AG04449 (cell line): ENCODE measurements around the gene OSBP2.
A peak's percentile ranks its signal among the peaks of the same experiment; 100 is the strongest.
"Not testable (repeated sequence)": the region's sequence is repeated elsewhere in the genome, so short reads cannot be mapped to it uniquely, and the experiment has no call there.

ENCODE experiments used
- CTCF ChIA-PET: fragments of 350-600 bp; formaldehyde crosslinking; extraction: SDS; loops from one replicate; lab custom pipeline; 2021; ENCODE audit warnings: antibody characterized with exemption; lab: Yijun Ruan, JAX
- POLR2A ChIA-PET: fragments of 400-600, 350-600 bp; formaldehyde crosslinking; extraction: SDS; loops from one replicate; lab custom pipeline; 2020; ENCODE audit warnings: antibody characterized with exemption, inconsistent platforms; lab: Yijun Ruan, JAX
- DNase-seq: peaks from one replicate; pipeline ENCODE4 v3.0.0-alpha.2; 2010; ENCODE audit warnings: low read depth, low spot score
- H3K4me3 ChIP-seq: 2 replicates; pipeline ENCODE4 v1.5.1; 2011; ENCODE audit warnings: low read depth, mild to moderate bottlenecking, control low read depth, low read length
- TF ChIP-seq, protein P1 (sequence below): IDR thresholded peaks from one replicate; pipeline ENCODE4 v1.5.1; 2011; ENCODE audit warnings: mild to moderate bottlenecking, moderate library complexity, low read length, control low read depth, inconsistent platforms; ENCODE audit not compliant: insufficient read depth; ENCODE audit errors: missing control alignments

Gene OSBP2

DNA sequence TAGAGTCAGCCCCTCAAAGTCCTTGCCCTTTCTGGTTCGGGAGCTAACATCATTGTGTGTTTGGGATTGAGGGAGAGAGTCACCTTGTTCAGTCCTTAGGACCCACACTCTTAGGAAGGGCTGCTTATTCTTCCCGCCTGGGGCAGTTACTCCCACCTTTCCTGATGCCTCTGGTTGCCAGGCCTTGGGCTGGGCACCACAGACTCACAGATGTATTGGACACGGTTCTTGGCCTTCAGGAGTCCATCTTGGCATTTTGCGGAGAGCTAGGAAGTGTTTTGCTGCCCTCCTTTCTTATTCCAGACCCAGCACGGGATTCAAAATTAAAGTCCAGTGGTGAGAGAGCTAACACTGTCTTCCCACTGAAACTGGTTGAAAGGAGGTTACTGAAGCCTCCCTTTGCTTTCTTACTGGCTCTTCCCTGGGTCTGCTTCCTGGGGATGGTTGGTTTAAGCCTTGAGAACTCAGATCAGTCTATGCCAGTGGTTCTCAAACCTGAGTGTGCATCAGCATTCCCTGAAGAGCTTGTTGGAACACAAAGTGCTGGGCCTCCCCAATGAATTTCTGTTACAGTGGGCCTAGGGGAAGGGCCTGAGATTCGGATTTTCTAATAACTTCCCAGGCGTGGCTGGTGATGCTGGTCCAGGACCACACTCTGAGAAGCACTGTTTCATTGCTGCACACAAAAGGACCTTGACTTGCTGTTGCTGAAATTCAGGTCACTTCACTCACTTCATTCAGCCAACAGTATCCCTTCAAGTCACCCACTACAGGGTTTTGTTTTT lies 1.4 kb downstream of the OSBP2 start:
- H3K4me3 ChIP-seq = no peak overlapping the region
- POLR2A ChIA-PET = no interaction called here

DNA sequence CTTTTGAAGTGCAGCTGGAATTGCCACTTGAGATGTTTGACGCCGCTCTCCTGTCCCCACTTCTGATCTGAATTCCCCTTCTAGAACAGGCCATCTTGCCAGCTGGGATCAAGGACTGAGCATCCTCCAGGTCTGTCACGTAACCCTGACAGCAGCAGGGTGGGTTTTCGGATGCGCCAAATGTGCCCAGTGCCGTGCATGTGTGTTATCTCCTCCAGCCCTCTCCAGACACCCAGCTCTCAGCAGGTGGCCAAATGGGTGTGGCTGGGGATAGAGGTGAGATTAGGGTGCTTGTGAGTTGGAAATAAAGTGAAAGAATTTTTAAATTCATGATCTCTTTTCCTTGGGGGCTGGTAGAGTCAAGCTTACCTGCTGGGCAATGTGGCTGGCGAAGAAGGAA lies 3.3 kb downstream of the OSBP2 start:
- TF ChIP-seq, protein P1, sequence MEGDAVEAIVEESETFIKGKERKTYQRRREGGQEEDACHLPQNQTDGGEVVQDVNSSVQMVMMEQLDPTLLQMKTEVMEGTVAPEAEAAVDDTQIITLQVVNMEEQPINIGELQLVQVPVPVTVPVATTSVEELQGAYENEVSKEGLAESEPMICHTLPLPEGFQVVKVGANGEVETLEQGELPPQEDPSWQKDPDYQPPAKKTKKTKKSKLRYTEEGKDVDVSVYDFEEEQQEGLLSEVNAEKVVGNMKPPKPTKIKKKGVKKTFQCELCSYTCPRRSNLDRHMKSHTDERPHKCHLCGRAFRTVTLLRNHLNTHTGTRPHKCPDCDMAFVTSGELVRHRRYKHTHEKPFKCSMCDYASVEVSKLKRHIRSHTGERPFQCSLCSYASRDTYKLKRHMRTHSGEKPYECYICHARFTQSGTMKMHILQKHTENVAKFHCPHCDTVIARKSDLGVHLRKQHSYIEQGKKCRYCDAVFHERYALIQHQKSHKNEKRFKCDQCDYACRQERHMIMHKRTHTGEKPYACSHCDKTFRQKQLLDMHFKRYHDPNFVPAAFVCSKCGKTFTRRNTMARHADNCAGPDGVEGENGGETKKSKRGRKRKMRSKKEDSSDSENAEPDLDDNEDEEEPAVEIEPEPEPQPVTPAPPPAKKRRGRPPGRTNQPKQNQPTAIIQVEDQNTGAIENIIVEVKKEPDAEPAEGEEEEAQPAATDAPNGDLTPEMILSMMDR = no peak
- ChIA-PET POLR2A (no interaction called here), CTCF (no interaction called here)
- no peak for DNase-seq
- no peak overlapping the region for H3K4me3 ChIP-seq

More for the DNA sequence above, 1.4 kb downstream of the OSBP2 start:
- CTCF ChIA-PET = interaction anchor here (1.4 kb wide), 1 partner anchor 62 kb away, joined by 4 read pairs; no protein-coding TSS in a partner anchor
- DNase-seq = no peak
- TF ChIP-seq, protein P1 = no peak

DNA sequence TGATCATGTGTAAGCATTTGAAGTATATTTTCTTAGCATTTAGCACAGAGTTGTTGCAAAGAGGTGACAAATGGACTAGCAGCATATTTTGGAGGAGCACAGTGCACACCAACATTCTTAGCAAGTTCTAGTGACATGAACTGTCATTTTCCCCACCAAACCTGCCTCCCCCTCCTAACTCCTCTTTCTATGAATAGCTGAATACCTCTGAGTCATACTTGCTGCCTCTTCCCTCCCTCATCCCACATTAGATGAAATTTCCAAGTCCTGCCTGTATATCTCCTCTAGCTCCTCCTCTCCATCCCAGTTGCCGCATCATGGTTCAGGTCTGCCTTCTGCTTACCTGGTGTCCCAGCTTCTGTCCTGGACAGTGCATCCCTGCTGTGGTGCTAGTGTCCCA lies 7.2 kb downstream of the OSBP2 start:
- TF ChIP-seq, protein P1 = no peak
- ChIA-PET POLR2A (no interaction called here), CTCF (interaction anchor here (1.0 to 2.2 kb wide), 5 partner anchors 10 to 96 kb away, joined by 3 to 7 read pairs (median 5); partner anchors contain the start of gene SLC35E4)
- H3K4me3 ChIP-seq = no peak overlapping the region
- DNase-seq = no peak

DNA sequence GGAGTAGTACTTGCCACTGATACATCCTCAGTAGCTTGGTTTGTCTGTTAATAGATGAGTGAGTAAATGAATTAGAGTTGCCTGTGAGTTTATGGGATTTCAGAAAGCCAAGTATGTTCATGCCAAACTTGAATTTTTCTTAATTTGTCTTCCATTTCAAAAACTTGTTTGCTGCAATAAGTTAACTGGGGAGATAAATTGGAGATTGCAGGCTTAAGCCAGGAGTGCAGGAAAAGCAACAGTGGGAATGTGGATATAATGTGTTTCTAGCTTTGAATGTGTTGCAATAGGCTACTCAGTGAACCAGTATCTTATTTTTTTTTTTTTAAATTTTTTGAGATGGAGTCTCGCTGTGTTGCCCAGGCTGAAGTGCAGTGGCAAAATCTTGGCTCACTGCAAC lies 8.2 kb downstream of the OSBP2 start:
- TF ChIP-seq, protein P1 = no peak
- no peak for DNase-seq
- CTCF ChIA-PET = interaction anchor here (1.6 to 2.2 kb wide), 4 partner anchors 9 to 97 kb away, joined by 4 to 7 read pairs (median 5); partner anchors contain the start of gene SLC35E4
- H3K4me3 ChIP-seq = no peak overlapping the region
- POLR2A ChIA-PET = no interaction called here

DNA sequence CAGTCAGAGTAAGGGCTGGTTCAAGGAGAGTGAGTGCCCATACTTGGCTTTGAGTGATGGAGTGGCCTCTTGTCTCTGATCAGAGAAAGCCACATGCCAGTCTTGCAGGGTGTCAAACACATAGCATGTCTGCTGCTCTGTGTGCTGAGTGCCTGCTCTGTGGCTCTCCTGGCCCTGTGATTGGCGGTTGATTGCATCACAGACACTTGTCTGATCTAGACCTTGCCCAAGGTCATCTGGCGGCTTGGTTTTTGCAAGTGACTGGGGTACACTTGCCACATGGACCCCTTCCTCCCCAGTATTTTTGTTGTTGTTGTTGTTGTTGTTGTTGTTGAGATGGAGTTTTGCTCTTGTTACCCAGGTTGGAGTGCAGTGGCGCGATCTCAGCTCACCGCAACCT lies 10.3 kb downstream of the OSBP2 start:
- no peak for DNase-seq
- ChIA-PET POLR2A (interaction anchor here (0.5 kb wide), 1 partner anchor 50 kb away, joined by 3 read pairs; no protein-coding TSS in a partner anchor), CTCF (interaction anchor here (1.1 to 2.9 kb wide), 2 partner anchors 50 to 70 kb away, joined by 3 to 9 read pairs; no protein-coding TSS in a partner anchor)
- TF ChIP-seq, protein P1 = no peak
- H3K4me3 ChIP-seq = no peak overlapping the region

DNA sequence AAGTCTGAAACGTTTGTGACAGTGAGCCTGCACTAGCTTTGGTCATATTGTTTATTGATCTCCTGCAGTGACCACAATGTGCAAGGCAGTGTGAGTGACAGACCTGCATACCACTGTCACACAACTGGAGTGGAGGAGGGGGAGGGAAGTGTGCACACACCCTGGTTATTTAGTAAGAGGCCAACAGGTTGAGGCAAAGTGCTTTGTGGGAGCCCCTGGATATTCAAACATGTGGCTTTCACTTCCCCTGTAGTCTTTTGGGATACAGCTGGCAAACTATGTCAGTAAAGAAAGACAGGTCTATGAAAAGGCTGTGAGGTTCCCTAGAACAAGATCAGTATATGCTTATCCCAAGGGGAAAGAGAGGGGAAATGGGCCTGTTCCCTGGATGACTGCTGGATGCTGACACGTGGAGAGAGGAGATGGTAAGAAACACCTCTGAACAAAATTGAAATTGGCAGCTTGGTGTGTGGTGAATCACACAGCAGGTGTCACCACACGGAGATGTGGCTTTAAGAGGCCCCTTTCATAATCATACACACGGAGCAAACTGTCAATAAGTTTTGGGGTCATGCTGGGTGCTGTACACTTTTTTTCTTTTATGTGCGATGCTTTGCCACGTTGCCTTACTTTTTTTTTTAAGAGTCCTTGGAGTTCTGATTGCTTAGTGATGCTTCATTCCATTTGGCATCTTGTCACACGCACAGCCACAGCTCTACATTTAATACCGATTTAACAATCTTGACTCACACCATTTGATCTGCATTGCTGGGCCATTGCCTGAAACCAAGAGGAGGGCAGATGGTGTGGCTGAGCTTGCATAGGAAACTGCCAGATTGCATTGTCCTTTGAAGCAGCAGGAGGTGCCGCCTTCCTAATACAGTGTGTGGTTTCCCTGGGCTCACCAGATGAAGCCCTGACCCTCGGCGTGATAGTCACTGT lies 11.3 kb downstream of the OSBP2 start:
- peak; percentile 73 for DNase-seq
- TF ChIP-seq, protein P1 = no peak
- ChIA-PET POLR2A (interaction anchor here (0.5 to 1.1 kb wide), 2 partner anchors 12 to 51 kb away, joined by 3 to 6 read pairs; no protein-coding TSS in a partner anchor), CTCF (interaction anchor here (1.1 to 2.9 kb wide), 2 partner anchors 49 to 71 kb away, joined by 3 to 9 read pairs; no protein-coding TSS in a partner anchor)
- no peak overlapping the region for H3K4me3 ChIP-seq

DNA sequence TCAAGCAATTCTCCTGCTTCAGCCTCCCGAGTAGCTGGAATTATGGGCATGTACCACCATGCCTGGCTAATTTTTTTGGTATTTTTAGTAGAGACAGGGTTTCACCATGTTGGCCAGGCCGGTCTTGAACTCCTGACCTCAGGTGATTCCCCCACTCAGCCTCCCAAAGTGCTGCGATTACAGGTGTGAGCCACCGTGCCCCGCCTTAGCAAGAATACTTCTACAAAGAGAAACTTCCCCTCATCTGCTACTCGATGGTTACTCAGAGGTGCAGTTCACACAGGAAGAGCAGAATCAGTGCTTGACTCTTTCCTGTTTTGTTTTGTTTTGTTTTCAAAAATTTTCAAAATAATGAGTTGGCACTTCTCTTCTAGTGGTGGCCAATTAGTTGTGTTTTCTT lies 15.3 kb downstream of the OSBP2 start:
- POLR2A ChIA-PET, H3K4me3 ChIP-seq, DNase-seq: not testable (repeated sequence)
- CTCF ChIA-PET = interaction anchor here (0.6 to 1.1 kb wide), 2 partner anchors 27 to 45 kb away, joined by 3 to 5 read pairs; no protein-coding TSS in a partner anchor
